OCI-LY1 (cell line): Measurements from ENCODE around the gene SFTA2.

ENCODE experiments used
- H2AFZ ChIP-seq: fragments of 200-600 bp; sonication (generic), shearing (Covaris generic); 2 replicates; pipeline ENCODE4 v1.6.0; 2014; ENCODE audit warnings: antibody characterized with exemption, mild to moderate bottlenecking, low read length
- H3F3A ChIP-seq: fragments of 200-600 bp; sonication (generic), shearing (Covaris generic); 2 replicates; pipeline ENCODE4 v1.6.0; 2014; ENCODE audit warnings: mild to moderate bottlenecking, antibody characterized with exemption, low read length, moderate library complexity; ENCODE audit not compliant: insufficient read depth
- H3K27ac ChIP-seq: fragments of 200-600 bp; sonication (generic); 2 replicates; pipeline ENCODE4 v1.5.1; 2014; ENCODE audit warnings: low read length, mixed run types, mild to moderate bottlenecking, low read depth; ENCODE audit not compliant: poor library complexity, severe bottlenecking
- H3K27me3 ChIP-seq: fragments of 200-600 bp; sonication (generic); 2 replicates; pipeline ENCODE4 v1.6.0; 2014; ENCODE audit warnings: antibody characterized with exemption, mild to moderate bottlenecking, low read length, moderate library complexity; ENCODE audit not compliant: insufficient read depth
- H3K36me3 ChIP-seq: fragments of 200-600 bp; sonication (generic); 2 replicates; pipeline ENCODE4 v1.6.1; 2014; ENCODE audit warnings: mild to moderate bottlenecking, antibody characterized with exemption, low read length, moderate library complexity, mixed read lengths; ENCODE audit not compliant: insufficient read depth
- H3K4me1 ChIP-seq: fragments of 200-600 bp; sonication (generic); 2 replicates; pipeline ENCODE4 v1.5.1; 2014; ENCODE audit warnings: mild to moderate bottlenecking, low read length, moderate library complexity; ENCODE audit not compliant: insufficient read depth, severe bottlenecking
- H3K4me2 ChIP-seq: fragments of 200-600 bp; sonication (generic), shearing (Covaris generic); 2 replicates; pipeline ENCODE4 v1.6.1; 2014; ENCODE audit warnings: low read length
- H3K4me3 ChIP-seq: fragments of 200-600 bp; sonication (generic); 2 replicates; pipeline ENCODE4 v1.5.1; 2014; ENCODE audit warnings: low read length, low read depth, mild to moderate bottlenecking, mixed read lengths; ENCODE audit not compliant: poor library complexity, severe bottlenecking
- H3K79me2 ChIP-seq: fragments of 200-600 bp; shearing (Covaris generic); 2 replicates; pipeline ENCODE4 v1.6.1; 2016; ENCODE audit warnings: mixed run types, low read length, mixed read lengths; ENCODE audit not compliant: insufficient read depth
- H3K9ac ChIP-seq: fragments of 200-600 bp; sonication (generic), shearing (Covaris generic); 2 replicates; pipeline ENCODE4 v1.6.1; 2014; ENCODE audit warnings: mild to moderate bottlenecking, low read length, mixed read lengths
- H3K9me2 ChIP-seq: fragments of 200-600 bp; sonication (generic), shearing (Covaris generic); 2 replicates; pipeline ENCODE4 v1.6.1; 2014; ENCODE audit warnings: low read depth, mild to moderate bottlenecking, low read length, mixed read lengths
- H3K9me3 ChIP-seq: fragments of 200-600 bp; shearing (Covaris generic); 2 replicates; pipeline ENCODE4 v1.6.1; 2014; ENCODE audit warnings: low read length, mixed read lengths
- H4K20me1 ChIP-seq: fragments of 200-600 bp; sonication (generic), shearing (Covaris generic); 2 replicates; pipeline ENCODE4 v1.6.0; 2016; ENCODE audit warnings: mild to moderate bottlenecking, low read length; ENCODE audit not compliant: insufficient read depth
- EZH2 ChIP-seq: fragments of 200-600 bp; sonication (generic), shearing (Covaris generic); IDR thresholded peaks from 2 replicates; pipeline ENCODE4 v1.8.0; 2017; ENCODE audit warnings: borderline replicate concordance, mixed run types, mild to moderate bottlenecking, antibody characterized with exemption, low read length, moderate library complexity, mixed read lengths
- TF ChIP-seq, protein P1 (sequence below): fragments of 200-600 bp; sonication (generic), shearing (Covaris generic); IDR thresholded peaks from 2 replicates; pipeline ENCODE4 v1.5.1; 2017; ENCODE audit warnings: mild to moderate bottlenecking, antibody characterized with exemption, low read length, moderate library complexity, mixed read lengths

Gene SFTA2

DNA sequence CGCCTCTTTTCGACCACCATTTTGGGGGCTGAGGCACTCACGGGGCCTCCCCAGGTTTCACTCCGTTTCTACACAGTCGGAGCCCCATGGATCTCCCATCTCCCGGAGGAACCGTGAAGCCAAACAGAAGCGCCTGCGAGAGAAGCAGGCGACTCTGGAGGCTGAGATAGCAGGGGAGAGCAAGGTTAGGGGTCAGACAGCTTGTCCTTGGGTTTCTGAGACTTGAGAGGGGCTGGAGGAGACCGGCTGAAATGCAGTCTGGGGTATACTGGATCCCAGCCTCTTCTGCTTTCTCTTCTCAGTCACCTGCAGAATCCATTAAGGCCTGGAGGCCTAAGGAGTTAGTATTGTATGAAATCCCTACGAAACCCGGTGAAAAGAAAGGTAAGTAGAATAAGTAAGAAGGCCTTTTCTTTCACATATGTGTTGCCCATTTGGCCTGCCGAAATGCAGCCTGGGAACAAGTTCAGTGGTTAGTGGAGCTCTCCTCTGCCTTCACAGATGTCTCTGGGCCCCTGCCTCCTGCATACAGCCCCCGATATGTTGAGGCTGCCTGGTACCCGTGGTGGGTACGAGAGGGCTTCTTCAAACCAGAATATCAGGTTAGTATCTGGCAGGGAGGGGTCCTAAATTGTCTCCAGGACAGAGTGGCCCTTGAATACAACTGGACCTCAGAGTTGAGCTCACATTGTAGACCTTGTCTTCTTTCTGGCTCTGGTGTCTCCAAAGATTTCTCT lies 16.9 kb downstream of the SFTA2 start:
- Histone ChIP-seq H2AFZ (no peak overlapping the region), H3K36me3 (peaks cover 45% of the 10 kb centered on the region)
- TF ChIP-seq, protein P1, sequence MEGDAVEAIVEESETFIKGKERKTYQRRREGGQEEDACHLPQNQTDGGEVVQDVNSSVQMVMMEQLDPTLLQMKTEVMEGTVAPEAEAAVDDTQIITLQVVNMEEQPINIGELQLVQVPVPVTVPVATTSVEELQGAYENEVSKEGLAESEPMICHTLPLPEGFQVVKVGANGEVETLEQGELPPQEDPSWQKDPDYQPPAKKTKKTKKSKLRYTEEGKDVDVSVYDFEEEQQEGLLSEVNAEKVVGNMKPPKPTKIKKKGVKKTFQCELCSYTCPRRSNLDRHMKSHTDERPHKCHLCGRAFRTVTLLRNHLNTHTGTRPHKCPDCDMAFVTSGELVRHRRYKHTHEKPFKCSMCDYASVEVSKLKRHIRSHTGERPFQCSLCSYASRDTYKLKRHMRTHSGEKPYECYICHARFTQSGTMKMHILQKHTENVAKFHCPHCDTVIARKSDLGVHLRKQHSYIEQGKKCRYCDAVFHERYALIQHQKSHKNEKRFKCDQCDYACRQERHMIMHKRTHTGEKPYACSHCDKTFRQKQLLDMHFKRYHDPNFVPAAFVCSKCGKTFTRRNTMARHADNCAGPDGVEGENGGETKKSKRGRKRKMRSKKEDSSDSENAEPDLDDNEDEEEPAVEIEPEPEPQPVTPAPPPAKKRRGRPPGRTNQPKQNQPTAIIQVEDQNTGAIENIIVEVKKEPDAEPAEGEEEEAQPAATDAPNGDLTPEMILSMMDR, result no peak
- TF ChIP-seq EZH2, result no peak

DNA sequence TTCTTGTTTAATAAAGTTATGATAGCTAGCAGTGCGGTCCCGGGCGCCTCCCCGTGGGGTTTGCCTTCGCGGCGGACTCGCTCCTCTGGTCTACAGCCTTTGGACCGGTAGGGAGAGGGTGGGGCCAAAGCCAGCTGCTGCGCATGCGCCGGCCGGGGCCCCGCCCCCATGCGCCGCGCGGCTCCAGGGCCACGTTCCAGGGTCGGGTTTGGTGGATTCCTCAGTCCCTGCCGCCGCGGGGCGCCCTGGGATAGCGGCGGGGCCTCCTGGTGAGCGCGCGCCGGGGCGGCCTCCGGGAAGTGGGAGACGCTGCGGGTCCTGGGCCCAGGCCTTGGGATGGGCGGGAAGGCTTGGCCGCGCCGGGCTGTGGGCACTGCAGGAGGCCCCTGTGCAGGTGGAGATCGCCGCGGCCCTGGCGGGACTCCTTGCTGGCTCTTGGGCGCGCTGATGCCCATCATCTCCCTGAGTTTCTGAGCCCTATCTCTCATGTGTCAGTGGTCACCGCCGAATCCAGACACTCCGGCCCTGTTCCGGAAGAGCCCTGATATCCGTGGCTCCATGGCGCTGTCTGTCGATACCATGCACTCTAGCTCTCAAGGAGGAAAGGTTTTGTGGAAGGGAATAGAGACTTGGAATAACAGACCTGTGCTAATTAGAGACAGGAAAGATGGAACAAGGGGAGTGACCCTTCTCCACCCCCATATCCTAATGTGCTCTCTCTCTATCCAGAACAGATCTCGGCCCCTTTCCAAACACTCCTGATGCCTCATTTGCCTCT lies 17.7 kb downstream of the SFTA2 start, which contains the start of gene VARS2:
VARS2 (plus strand) TSS at position 163 of the 778 bp plus-strand sequence; CDS start at position 762, 599 bp downstream.
- H3F3A ChIP-seq, result no peaks in the 10 kb centered on the region
- H3K27ac ChIP-seq, result peak within 1 kb of the TSS; percentile 71
- H4K20me1 ChIP-seq, result no peaks in the 10 kb centered on the region
- peaks cover 24% of the 10 kb centered on the region for H3K4me1 ChIP-seq
- peak within 1 kb of the TSS; percentile 95 for H3K4me2 ChIP-seq
- H3K9me2 ChIP-seq, result no peaks in the 10 kb centered on the region
- peak within 1 kb of the TSS; percentile 83 for H3K9ac ChIP-seq
- no peaks in the 10 kb centered on the region for H3K79me2 ChIP-seq
- H3K9me3 ChIP-seq, result no peaks in the 10 kb centered on the region
- no peaks in the 10 kb centered on the region for H3K27me3 ChIP-seq
- peak within 1 kb of the TSS; percentile 87 for H3K4me3 ChIP-seq
- H3K36me3 ChIP-seq, result peaks cover 38% of the 10 kb centered on the region
- TF ChIP-seq EZH2, result no peak
- TF ChIP-seq, protein P1, result peak; percentile 16; the same call in 1 of the 2 replicates
- no peak within 1 kb of the TSS for H2AFZ ChIP-seq

More for the DNA sequence above, 16.9 kb downstream of the SFTA2 start:
- H3K4me1 ChIP-seq, result peaks cover 23% of the 10 kb centered on the region
- no peaks in the 10 kb centered on the region for H3F3A ChIP-seq
- H3K9ac ChIP-seq, result peak overlapping the region; percentile 83
- peak overlapping the region; percentile 71 for H3K27ac ChIP-seq
- H3K4me2 ChIP-seq, result peak overlapping the region; percentile 95
- H4K20me1 ChIP-seq, result no peaks in the 10 kb centered on the region
- H3K4me3 ChIP-seq, result peak overlapping the region; percentile 87
- H3K27me3 ChIP-seq, result no peaks in the 10 kb centered on the region
- H3K9me2 ChIP-seq, result no peaks in the 10 kb centered on the region
- H3K79me2 ChIP-seq, result no peaks in the 10 kb centered on the region
- H3K9me3 ChIP-seq, result no peaks in the 10 kb centered on the region

DNA sequence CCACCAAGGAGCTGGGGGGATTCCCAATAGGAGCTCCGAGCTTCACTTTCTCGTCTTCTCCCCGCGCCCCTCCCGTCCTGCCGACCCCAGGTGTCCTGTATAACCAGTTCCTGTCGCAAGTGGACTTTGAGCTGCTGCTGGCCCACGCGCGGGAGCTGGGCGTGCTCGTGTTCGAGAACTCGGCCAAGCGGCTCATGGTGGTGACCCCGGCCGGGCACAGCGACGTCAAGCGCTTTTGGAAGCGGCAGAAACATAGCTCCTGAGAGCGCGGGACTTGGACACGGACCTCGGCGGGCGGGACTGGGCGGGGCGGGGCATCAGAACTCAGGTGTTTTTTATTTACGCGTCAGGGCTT lies 18.3 kb downstream of the SFTA2 start:
- no peak overlapping the region for H3K27ac ChIP-seq
- H3K36me3 ChIP-seq, result peaks cover 35% of the 10 kb centered on the region
- H3K27me3 ChIP-seq, result no peaks in the 10 kb centered on the region
- no peaks in the 10 kb centered on the region for H3K79me2 ChIP-seq
- no peaks in the 10 kb centered on the region for H3K9me2 ChIP-seq
- H3K4me1 ChIP-seq, result peaks cover 29% of the 10 kb centered on the region
- TF ChIP-seq, protein P1, result no peak
- no peak for TF ChIP-seq EZH2
- H3K4me3 ChIP-seq, result peak overlapping the region; percentile 87
- H3F3A ChIP-seq, result no peaks in the 10 kb centered on the region
- H3K9me3 ChIP-seq, result no peaks in the 10 kb centered on the region
- H3K9ac ChIP-seq, result peak overlapping the region; percentile 83
- peak overlapping the region; percentile 95 for H3K4me2 ChIP-seq
- no peaks in the 10 kb centered on the region for H4K20me1 ChIP-seq
- no peak overlapping the region for H2AFZ ChIP-seq
